ENCODE data around the gene EVPL.
"Not testable (repeated sequence)": the region's sequence is repeated elsewhere in the genome, so short reads cannot be mapped to it uniquely, and the experiment has no call there.

EVPL gene

GRCh38 chr17:76051561-76051960 is 24.5 kb upstream of the EVPL start:
- Mint-ChIP-seq H3K4me1 (ENCODE audit: low read depth) (peaks cover 27% of the 10 kb centered on the region), H3K4me3 (no peak overlapping the region), H3K27ac (peak overlapping the region; percentile 9), H3K36me3 (peaks cover 12% of the 10 kb centered on the region), H3K9me3 (ENCODE audit: low read depth) (no peaks in the 10 kb centered on the region), H3K27me3 (no peaks in the 10 kb centered on the region)

- H3K9me3 Mint-ChIP-seq (ENCODE audit: low read depth) = no peaks in the 10 kb centered on the region
- H3K27ac Mint-ChIP-seq = peak overlapping the region; percentile 9
- no peak overlapping the region for H3K4me3 Mint-ChIP-seq
- peaks cover 27% of the 10 kb centered on the region for H3K4me1 Mint-ChIP-seq (ENCODE audit: low read depth)
- H3K27me3 Mint-ChIP-seq = no peaks in the 10 kb centered on the region
- peaks cover 10% of the 10 kb centered on the region for H3K36me3 Mint-ChIP-seq
Observed at GRCh38 chr17:76050538-76051467, 23.7 kb upstream of the EVPL start.

- Mint-ChIP-seq H3K36me3 (peaks cover 12% of the 10 kb centered on the region), H3K27me3 (no peaks in the 10 kb centered on the region), H3K27ac (peak overlapping the region; percentile 54), H3K4me1 (ENCODE audit: low read depth) (peaks cover 27% of the 10 kb centered on the region), H3K4me3 (no peak overlapping the region), H3K9me3 (ENCODE audit: low read depth) (no peaks in the 10 kb centered on the region)
Observed at GRCh38 chr17:76049836-76050537, 22.9 kb upstream of the EVPL start.

GRCh38 chr17:76049239-76049638 is 22.1 kb upstream of the EVPL start:
- Mint-ChIP-seq H3K36me3 (peaks cover 12% of the 10 kb centered on the region), H3K27me3 (no peaks in the 10 kb centered on the region), H3K4me3 (no peak overlapping the region), H3K9me3 (ENCODE audit: low read depth) (no peaks in the 10 kb centered on the region), H3K27ac (peak overlapping the region; percentile 67), H3K4me1 (ENCODE audit: low read depth) (peaks cover 27% of the 10 kb centered on the region)

GRCh38 chr17:76048711-76049110 is 21.6 kb upstream of the EVPL start:
- H3K4me3 Mint-ChIP-seq = no peak overlapping the region
- peaks cover 12% of the 10 kb centered on the region for H3K36me3 Mint-ChIP-seq
- H3K4me1 Mint-ChIP-seq (ENCODE audit: low read depth) = peaks cover 22% of the 10 kb centered on the region
- no peak overlapping the region for H3K27ac Mint-ChIP-seq
- no peaks in the 10 kb centered on the region for H3K27me3 Mint-ChIP-seq
- no peaks in the 10 kb centered on the region for H3K9me3 Mint-ChIP-seq (ENCODE audit: low read depth)

GRCh38 chr17:76048025-76048605 is 21.0 kb upstream of the EVPL start:
- Mint-ChIP-seq H3K27ac (peak overlapping the region; percentile 37), H3K36me3 (peaks cover 12% of the 10 kb centered on the region)

GRCh38 chr17:76046064-76046463 is 19.0 kb upstream of the EVPL start:
- peaks cover 14% of the 10 kb centered on the region for H3K4me1 Mint-ChIP-seq (ENCODE audit: low read depth)
- H3K9me3 Mint-ChIP-seq (ENCODE audit: low read depth) = no peaks in the 10 kb centered on the region
- H3K27me3 Mint-ChIP-seq = no peaks in the 10 kb centered on the region
- no peak overlapping the region for H3K4me3 Mint-ChIP-seq
- H3K36me3 Mint-ChIP-seq = peaks cover 10% of the 10 kb centered on the region
- H3K27ac Mint-ChIP-seq = no peak overlapping the region

More at GRCh38 chr17:76048025-76048605, 21.0 kb upstream of the EVPL start:
- Mint-ChIP-seq H3K4me3 (no peak overlapping the region), H3K27me3 (no peaks in the 10 kb centered on the region), H3K9me3 (ENCODE audit: low read depth) (no peaks in the 10 kb centered on the region), H3K4me1 (ENCODE audit: low read depth) (peaks cover 17% of the 10 kb centered on the region)

GRCh38 chr17:76044475-76045007 is 17.4 kb upstream of the EVPL start:
- not testable (repeated sequence) for H3K36me3 Mint-ChIP-seq

GRCh38 chr17:76042868-76043267 is 15.8 kb upstream of the EVPL start:
- not testable (repeated sequence) for H3K4me1 Mint-ChIP-seq (ENCODE audit: low read depth); H3K9me3 Mint-ChIP-seq (ENCODE audit: low read depth); H3K36me3 Mint-ChIP-seq; H3K27me3 Mint-ChIP-seq; H3K27ac Mint-ChIP-seq; H3K4me3 Mint-ChIP-seq

More at GRCh38 chr17:76044475-76045007, 17.4 kb upstream of the EVPL start:
- H3K4me3 Mint-ChIP-seq; H3K9me3 Mint-ChIP-seq (ENCODE audit: low read depth); H3K4me1 Mint-ChIP-seq (ENCODE audit: low read depth); H3K27me3 Mint-ChIP-seq: not testable (repeated sequence)
- peak overlapping the region; percentile 41 for H3K27ac Mint-ChIP-seq

- Mint-ChIP-seq H3K27me3 (no peaks in the 10 kb centered on the region), H3K9me3 (ENCODE audit: low read depth) (no peaks in the 10 kb centered on the region), H3K36me3 (peaks cover under 1% of the 10 kb centered on the region), H3K4me3 (no peak overlapping the region), H3K4me1 (ENCODE audit: low read depth) (peaks cover 19% of the 10 kb centered on the region), H3K27ac (peak overlapping the region; percentile 41)
Observed at GRCh38 chr17:76040376-76040775, 13.3 kb upstream of the EVPL start.

GRCh38 chr17:76039121-76039520 is 12.0 kb upstream of the EVPL start:
- H3K36me3 Mint-ChIP-seq = no peaks in the 10 kb centered on the region

GRCh38 chr17:76038050-76038449 is 10.9 kb upstream of the EVPL start:
- H3K36me3 Mint-ChIP-seq = no peaks in the 10 kb centered on the region
- H3K27ac Mint-ChIP-seq = peak overlapping the region; percentile 46
- peaks cover 28% of the 10 kb centered on the region for H3K4me1 Mint-ChIP-seq (ENCODE audit: low read depth)
- H3K27me3 Mint-ChIP-seq = no peaks in the 10 kb centered on the region
- no peaks in the 10 kb centered on the region for H3K9me3 Mint-ChIP-seq (ENCODE audit: low read depth)
- H3K4me3 Mint-ChIP-seq = no peak overlapping the region

More at GRCh38 chr17:76039121-76039520, 12.0 kb upstream of the EVPL start:
- peak overlapping the region; percentile 64 for H3K27ac Mint-ChIP-seq
- H3K4me1 Mint-ChIP-seq (ENCODE audit: low read depth) = peaks cover 24% of the 10 kb centered on the region
- no peak overlapping the region for H3K4me3 Mint-ChIP-seq
- no peaks in the 10 kb centered on the region for H3K27me3 Mint-ChIP-seq
- no peaks in the 10 kb centered on the region for H3K9me3 Mint-ChIP-seq (ENCODE audit: low read depth)

- H3K36me3 Mint-ChIP-seq = no peaks in the 10 kb centered on the region
- H3K27ac Mint-ChIP-seq = no peak overlapping the region
- H3K4me1 Mint-ChIP-seq (ENCODE audit: low read depth) = peaks cover 31% of the 10 kb centered on the region
- no peaks in the 10 kb centered on the region for H3K27me3 Mint-ChIP-seq
- H3K9me3 Mint-ChIP-seq (ENCODE audit: low read depth) = no peaks in the 10 kb centered on the region
- H3K4me3 Mint-ChIP-seq = no peak overlapping the region
Observed at GRCh38 chr17:76036497-76037261, 9.6 kb upstream of the EVPL start.
